Measurements from ENCODE around the gene DOCK3.
"Not testable (repeated sequence)": the region's sequence is repeated elsewhere in the genome, so short reads cannot be mapped to it uniquely, and the experiment has no call there.

DOCK3 gene

GRCh38 chr3:50652709-50653108 is 22.0 kb upstream of the DOCK3 start:
- peak; percentile 69 to 77 for DNase-seq

GRCh38 chr3:50653937-50654595 is 20.7 kb upstream of the DOCK3 start:
- DNase-seq = no peak

DNA sequence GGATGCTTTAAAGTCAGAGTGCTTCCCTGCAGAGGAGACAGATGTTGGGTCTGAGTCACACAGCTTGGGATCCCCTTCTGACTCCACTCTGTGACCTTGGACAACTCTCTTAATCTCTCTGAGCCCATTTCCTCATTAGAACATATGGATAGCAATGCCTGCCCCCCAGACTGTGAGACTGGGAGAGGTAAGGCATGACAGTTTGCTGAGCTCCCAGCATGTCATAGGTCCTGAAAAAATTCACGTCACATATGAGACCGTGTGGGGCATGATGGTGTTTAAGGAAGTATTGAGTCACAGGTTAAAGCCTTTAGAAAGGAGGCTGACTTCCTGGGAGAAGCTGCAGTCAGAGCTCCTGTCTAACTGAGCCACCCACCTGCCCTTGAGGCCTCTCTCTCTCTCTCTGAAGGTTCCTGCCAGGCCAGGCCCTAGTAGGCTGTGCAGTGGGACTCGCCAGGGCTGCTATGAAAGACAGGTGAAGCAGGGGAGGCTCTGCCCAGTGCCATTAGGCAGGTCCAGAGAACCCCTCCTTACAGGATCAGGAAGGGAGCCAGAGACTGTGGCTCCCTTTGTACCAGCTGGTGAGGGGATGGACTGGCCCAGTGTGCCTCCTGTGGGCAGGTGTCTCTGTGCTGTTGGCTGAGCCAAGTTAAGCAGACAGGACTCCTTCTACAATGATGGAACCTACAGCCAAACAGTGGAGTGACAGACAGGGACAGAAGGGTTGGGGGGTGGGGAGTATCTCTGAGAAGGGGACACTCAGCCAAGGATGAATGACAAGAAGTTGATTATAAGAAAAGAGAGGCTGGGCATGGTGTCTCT is 19.5 kb upstream of the DOCK3 start:
- DNase-seq = peak; percentile 38 to 53

DNA sequence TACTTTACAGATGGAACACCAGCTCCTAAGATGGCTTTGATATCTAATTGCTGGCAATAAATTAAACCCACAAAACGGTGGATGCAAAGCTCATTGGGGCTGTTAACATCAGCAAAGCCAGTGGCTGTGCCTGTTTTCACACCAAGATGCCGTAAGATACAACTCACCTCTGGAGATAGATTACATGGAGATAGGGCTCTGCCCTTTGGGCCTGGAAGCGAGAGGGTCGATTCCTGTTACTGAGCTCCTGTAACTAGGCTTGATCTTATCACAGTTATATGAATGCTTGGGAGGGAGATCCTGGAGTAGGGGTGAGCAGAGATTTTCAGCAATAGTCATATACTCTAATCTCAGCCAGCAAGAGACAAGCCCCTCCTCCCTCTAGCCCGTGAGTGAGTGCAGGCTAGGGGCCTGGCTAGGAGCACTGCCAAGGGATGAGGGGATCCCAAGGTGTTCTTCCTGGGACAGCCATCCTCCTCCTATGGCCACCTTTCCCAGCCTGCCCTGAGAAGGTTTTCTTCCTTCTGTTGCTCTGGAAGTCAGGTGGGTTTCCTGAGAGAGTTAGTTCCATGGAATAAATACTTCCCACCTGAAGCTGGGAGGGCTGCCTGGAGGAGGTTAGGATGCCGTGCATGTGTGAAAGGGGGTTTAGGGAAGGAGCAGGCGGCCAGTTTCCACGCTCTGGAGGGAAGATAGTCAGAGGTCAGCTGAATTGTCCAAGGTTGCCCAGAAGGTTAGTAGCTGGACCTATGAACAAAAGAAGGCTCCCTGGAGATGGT is 18.1 kb upstream of the DOCK3 start:
- no peak for DNase-seq

DNA sequence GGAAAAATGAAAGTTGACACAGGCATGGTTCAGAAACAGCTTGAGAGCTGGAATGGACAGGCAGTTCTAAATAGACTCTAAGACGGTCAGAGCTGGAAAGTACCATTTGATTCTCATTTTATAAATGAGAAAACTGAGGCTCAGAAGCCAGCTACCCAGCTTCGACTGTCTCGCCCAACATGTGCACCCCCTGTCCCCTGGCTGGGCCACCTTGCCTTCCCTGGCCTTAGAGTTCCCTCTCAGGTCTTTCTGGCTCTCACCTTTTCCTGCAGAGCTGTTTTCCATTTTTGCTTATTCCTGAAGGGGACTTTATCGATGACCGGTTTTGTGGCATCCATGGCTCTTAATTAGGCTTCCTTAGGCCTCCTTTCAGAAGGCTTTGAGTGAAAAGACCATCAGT is 17.3 kb upstream of the DOCK3 start:
- no peak for DNase-seq

- no peak for DNase-seq
Measured at GRCh38 chr3:50657816-50658215, 16.9 kb upstream of the DOCK3 start.

GRCh38 chr3:50658416-50658815 is 16.3 kb upstream of the DOCK3 start:
- DNase-seq = no peak

DNA sequence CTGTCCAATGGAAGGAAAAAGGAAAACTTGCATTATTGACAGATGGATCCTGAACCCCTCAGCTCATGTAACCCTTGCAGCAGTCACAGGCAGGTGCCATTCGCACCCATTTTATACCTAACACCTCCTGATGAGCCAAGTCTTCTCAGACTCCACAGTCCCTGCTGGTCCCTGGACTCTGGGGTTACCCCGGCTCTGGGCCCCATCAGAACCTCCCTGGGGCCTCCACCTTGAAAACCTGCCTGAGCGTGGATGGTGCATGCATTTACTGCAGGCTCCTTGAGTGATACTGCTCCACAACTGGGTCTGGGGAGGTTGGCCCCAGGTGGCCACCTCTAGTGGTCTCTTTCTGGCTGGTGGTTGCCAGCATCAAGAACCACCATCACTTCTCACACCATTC is 15.9 kb upstream of the DOCK3 start:
- DNase-seq = no peak

DNA sequence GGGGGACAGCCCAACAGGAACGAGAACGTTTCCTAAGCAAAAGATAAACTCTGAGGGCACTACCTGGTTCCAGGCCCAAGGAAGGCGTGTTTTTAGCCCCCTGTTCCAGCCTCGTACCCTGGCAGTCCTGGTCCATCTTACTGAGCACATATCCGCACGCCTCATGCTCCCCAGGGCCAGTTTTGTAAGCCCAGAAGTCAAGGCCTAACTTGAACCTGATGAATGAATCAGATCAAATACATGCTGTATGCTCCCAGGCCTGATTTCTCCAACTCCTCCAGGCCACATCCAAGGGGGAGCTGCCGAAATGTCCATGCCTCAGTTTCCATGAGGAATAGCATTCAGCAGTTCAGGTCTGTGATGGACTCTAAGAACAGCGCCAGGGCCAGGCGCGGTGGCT is 14.3 kb upstream of the DOCK3 start:
- no peak for DNase-seq

GRCh38 chr3:50661321-50661837 is 13.3 kb upstream of the DOCK3 start:
- DNase-seq = no peak

- no peak for DNase-seq
Measured at GRCh38 chr3:50662408-50662807, 12.3 kb upstream of the DOCK3 start.

DNA sequence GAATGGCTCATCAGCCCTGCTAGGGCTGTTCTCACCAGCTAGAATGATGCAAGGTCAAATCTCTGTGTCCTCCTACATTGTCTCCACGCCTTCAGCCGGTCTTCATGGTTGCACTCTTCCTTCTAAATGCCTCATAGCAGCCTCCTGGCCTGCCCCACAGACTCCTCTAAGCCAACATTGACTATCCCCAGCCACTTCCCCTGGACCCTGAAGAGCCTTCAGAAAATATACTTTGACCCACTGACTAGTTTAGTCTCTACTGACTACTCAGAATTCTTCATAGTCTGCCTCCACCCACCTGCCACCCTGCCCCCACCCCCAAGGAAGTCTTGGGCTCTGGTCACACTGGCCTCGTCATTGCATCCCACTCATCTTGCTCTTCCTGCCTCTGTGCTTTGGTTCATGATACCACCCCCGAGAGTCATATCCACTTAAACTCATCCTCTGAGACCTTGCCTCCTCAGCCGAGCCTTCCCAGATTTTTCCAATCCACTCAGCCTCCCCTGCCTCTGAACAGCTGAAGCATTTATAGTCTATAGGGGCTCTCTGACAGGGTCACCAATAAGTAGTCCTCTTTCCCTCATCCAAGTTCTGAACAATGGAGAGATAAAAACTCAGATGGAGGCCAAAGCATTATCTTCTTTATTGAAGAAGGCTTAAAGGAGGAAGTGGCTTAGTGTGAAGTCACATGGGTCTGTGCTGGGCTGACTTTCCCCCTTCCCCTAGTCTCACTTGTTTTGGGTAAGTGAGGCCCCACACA is 9.5 kb upstream of the DOCK3 start:
- peak in 1 of 2 experiments; percentile 38 for DNase-seq

DNA sequence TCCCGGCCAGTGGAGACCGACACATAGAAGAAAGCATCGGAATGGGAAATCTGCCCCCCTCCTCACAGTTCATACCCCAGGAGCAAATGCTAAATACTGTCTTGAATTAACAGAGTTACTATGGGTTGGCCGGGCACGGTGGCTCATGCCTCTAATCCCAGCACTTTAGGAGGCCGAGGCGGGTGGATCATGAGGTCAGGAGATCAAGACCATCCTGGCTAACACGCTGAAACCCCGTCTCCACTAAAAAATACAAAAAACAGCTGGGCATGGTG is 8.9 kb upstream of the DOCK3 start:
- DNase-seq = not testable (repeated sequence)

GRCh38 chr3:50666837-50667236 is 7.9 kb upstream of the DOCK3 start:
- DNase-seq = no peak

DNA sequence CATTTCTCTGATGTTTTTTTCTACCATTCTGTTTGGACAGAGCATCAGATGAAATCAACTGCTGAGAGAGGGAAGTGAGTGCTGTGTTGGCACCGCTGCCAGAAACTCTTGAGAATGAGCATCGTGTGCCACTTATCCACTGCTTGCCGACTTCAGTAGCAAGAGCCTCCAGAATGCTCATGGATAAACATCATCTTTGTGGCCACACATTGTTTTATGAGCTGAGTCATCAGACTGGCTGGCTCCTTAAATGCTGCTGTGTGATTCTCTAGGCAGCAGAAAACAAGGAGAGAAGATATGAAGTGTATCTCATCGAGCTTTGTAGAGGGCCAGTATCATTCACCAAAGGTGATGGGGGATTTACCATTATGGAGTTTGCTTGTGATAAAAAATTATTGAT is 3.4 kb upstream of the DOCK3 start:
- no peak for DNase-seq

GRCh38 chr3:50672656-50673055 is 2.1 kb upstream of the DOCK3 start:
- DNase-seq = no peak

DNA sequence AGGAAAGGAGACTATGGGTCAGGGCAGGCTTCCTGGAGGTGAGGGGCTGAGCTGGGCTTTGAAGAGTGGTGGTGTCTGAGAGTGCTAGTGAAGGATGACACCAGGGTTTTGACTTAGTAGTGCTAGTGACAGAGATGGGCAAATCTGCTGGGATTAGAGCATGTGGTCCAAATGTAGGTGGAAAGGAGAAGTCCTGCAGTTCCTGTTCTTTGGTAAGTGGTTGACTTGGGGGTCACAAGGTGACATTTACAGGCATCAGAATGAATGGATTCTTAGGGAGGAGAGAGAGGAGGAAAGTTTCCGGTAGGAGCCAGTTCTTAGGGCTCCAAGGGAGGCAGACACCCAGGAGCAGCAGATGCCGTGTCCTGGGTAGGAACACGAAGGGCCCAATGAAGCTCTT is 796 bp upstream of the DOCK3 start:
- DNase-seq = no peak

- peak; percentile 79 to 82 for DNase-seq
Measured at GRCh38 chr3:50675179-50676030, 678 bp downstream of the DOCK3 start.

- DNase-seq = no peak
Measured at GRCh38 chr3:50676031-50676705, 1.4 kb downstream of the DOCK3 start.

DNA sequence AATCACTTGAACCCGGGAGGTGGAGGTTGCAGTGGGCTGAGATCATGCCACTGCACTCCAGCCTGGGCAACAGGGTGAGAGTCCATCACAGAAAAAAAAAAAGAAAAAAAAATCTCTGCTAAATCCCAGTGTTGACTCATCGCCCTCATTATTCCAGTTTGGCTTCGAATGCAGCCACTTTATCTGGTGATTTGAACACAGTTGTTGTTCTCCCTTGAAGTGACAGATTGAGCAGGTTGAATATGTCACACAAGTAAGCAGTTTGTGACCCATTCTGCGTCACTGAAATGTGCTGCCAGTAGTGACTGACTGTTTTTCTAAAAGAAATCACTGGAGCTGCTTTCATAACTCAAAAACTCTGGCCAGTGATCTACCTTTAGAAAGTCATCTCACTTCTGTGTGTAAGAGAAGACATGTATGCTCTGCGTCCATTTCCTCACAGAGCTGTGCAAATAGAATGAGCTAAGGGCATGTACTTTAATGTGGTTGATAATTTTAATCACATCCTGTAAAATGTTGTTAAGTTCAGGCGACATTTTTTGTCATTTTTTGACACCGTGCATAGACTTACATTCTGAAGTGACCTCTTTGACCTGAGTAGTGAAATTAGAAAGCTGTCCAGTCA is 12.5 kb downstream of the DOCK3 start:
- no peak for DNase-seq

DNA sequence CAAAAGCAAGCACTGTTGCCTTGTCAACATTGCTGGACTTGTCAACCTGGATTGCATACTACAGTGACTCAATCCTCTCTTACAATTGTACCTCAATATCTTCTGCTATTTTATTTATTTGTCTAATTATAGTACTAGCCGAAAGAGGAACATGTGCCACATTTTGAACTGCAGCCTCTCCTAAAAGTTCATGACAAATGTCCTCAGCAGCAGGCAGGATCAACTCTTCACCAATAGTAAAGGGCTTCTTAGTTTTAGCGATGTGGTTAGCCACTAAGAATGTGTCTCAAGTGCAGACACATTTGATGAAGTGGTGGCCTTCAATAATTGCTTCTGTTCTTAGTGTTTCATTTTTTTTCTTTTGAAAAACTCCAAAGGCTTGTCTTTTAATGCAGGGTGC is 13.2 kb downstream of the DOCK3 start:
- no peak for DNase-seq
